LHCN-M2 (cell line): Measurements from ENCODE around the gene KIF18B. TPM values are rescaled to one million over a fixed set of nuclear protein-coding genes. Genes with fewer than 3 reads are reported as not detected.

ENCODE experiments used
- DNase-seq: peaks from one replicate; pipeline ENCODE4 v3.0.0-alpha.2; 2012; ENCODE audit warnings: low read depth
- total RNA-seq: library from RNA; depleted of rRNA; stranded (reverse); fragments of >200 nt; gene quantifications from 2 replicates; pipeline ENCODE4 v1.2.3, GENCODE V29; 2014; rRNA removed

Gene KIF18B
- total RNA-seq, 1 experiment from 2014 or later: 14.7 TPM

DNA sequence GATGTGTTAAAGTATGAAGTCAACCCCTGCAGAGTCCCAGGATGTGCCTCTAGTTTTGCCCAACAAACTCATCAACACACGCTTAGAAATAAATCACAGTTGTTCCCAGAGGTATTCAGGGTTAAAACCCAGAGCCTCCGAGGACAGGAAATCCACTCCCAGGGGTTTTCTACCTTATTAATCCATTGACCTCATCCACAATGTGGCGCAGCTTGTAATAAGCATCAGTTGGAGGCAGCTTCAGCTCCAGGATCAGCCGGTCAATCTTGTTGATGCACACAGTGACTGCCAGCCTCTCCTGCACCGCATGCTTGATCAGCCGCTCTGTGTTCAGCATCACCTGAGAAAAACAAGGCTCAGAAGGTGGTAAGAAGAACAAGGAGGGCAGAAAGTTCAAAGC lies 71.8 kb downstream of the KIF18B start:
- DNase-seq: no peak

Other genes with a start within 250 kb of the KIF18B start
- 14.4 and 14.5 TPM in 2 replicates for gene DBF4B, start 239.1 kb downstream of the KIF18B start, total RNA-seq
- gene ADAM11, start 188.8 kb downstream of the KIF18B start, total RNA-seq: 0.26 and 0.40 TPM in 2 replicates
- 23.7 and 24.6 TPM in 2 replicates for gene GJC1, start 117.5 kb downstream of the KIF18B start, total RNA-seq
- gene HIGD1B, start 99.9 kb downstream of the KIF18B start, total RNA-seq: not detected in 2 replicates
- gene EFTUD2, start 48.3 kb downstream of the KIF18B start, total RNA-seq: 106 and 107 TPM in 2 replicates
- 0.29 TPM in 1 of 2 replicates, not detected in the other for gene GFAP, start 32.3 kb downstream of the KIF18B start, total RNA-seq
- gene C1QL1, start 20.5 kb upstream of the KIF18B start, total RNA-seq: 2.5 and 2.8 TPM in 2 replicates
- 72.7 and 87.9 TPM in 2 replicates for gene DCAKD, start 103.9 kb upstream of the KIF18B start, total RNA-seq
- gene NMT1, start 113.5 kb upstream of the KIF18B start, total RNA-seq: 80.8 and 89.8 TPM in 2 replicates
- gene PLCD3, start 184.7 kb upstream of the KIF18B start, total RNA-seq: 36.5 and 146 TPM in 2 replicates
- gene ACBD4, start 187.9 kb upstream of the KIF18B start, total RNA-seq: 3.1 and 4.4 TPM in 2 replicates
- 7.2 and 11.1 TPM in 2 replicates for gene HEXIM1, start 200.7 kb upstream of the KIF18B start, total RNA-seq
- 5.0 and 11.6 TPM in 2 replicates for gene HEXIM2, start 214.1 kb upstream of the KIF18B start, total RNA-seq